Sigmoid colon (tissue), 7 donors: ENCODE results near the gene TLL2. TPM values are rescaled to one million over a fixed set of nuclear protein-coding genes. Genes with fewer than 3 reads are reported as not detected.

ENCODE experiments used
- DNase-seq: peaks from one replicate; pipeline ENCODE4 v3.0.0-alpha.2; 2019
- H3K27ac ChIP-seq, 4 donors: fragments of 200-600 bp; sonication (generic); one replicate each; pipeline ENCODE4 v1.5.1; 2016 to 2019; ENCODE audit warnings: mild to moderate bottlenecking in 1 of 4
- H3K27me3 ChIP-seq, 3 donors: fragments of 200-600 bp; sonication (generic); one replicate each; pipeline ENCODE4 v1.5.1; 2019; ENCODE audit warnings: mild to moderate bottlenecking in 1 of 3
- H3K36me3 ChIP-seq, 4 donors: fragments of 200-600 bp; sonication (generic); one replicate each; pipeline ENCODE4 v1.5.1; 2016 to 2019
- H3K4me1 ChIP-seq, 4 donors: fragments of 200-600 bp; sonication (generic); one replicate each; pipeline ENCODE4 v1.5.1; 2017 to 2019
- H3K4me3 ChIP-seq, 4 donors: fragments of 200-600 bp; sonication (generic); one replicate each; pipeline ENCODE4 v1.5.1; 2017 to 2019; ENCODE audit warnings: mild to moderate bottlenecking in 2 of 4, moderate library complexity in 1 of 4
- H3K9me3 ChIP-seq, 4 donors: fragments of 200-600 bp in 3 of 4; sonication (generic) in 3 of 4; one replicate each; pipeline versions ENCODE4 v1.5.1 to v1.6.1; 2013 to 2019
- CTCF ChIP-seq, 4 experiments: fragments of 450-650 bp in 3 of 4; fragments of 200-600 bp in 1 of 4; IDR thresholded peaks; one replicate each; pipeline ENCODE4 v1.5.1; 2016 to 2019; ENCODE audit warnings: antibody characterized with exemption in 4 of 4, mild to moderate bottlenecking in 3 of 4, moderate library complexity in 2 of 4
- EP300 ChIP-seq, 4 donors: sonication (generic); formaldehyde crosslinking; IDR thresholded peaks; one replicate each; pipeline ENCODE4 v1.6.1; 2017; ENCODE audit warnings: antibody characterized with exemption in 4 of 4
- POLR2A ChIP-seq, 2 donors: fragments of 450-650 bp; IDR thresholded peaks; one replicate each; pipeline ENCODE4 v1.6.1; 2016; ENCODE audit warnings: antibody characterized with exemption in 2 of 2, mild to moderate bottlenecking in 2 of 2, moderate library complexity in 2 of 2
- POLR2AphosphoS5 ChIP-seq, 4 donors: sonication (generic); formaldehyde crosslinking; IDR thresholded peaks; one replicate each; pipeline ENCODE4 v1.6.1; 2017; ENCODE audit warnings: antibody characterized with exemption in 4 of 4
- WGBS, 2 donors: extraction: QIAGEN DNeasy Blood & Tissue Kit; methylation state at CpG; one replicate each; pipeline ENCODE4 v1.1.7; 2013; 5-methylcytosine and 5-hydroxymethylcytosine counted together
- intact Hi-C: fragments of 100-400 bp; cut with DNase I; formaldehyde crosslinking; loops from one replicate; pipeline ENCODE4 v1.15.1; 2023
- polyA plus RNA-seq, 3 donors: library from polyadenylated mRNA; stranded (reverse); fragments of 200-250 nt; gene quantifications; one replicate each; pipeline ENCODE4 v1.2.3, GENCODE V29; 2013
- total RNA-seq, 4 donors: library from RNA; depleted of rRNA; stranded (reverse); fragments of >200 nt; gene quantifications; one replicate each; pipeline ENCODE4 v1.1.0, GENCODE V29; 2016
- donor health status: healthy with polysubstance abuse.
- donor health status: Bipolar disorder and iron deficiency.
- donor health status: healthy.

TLL2 gene
- total and polyA plus RNA-seq, 7 donors, result 0.14 to 2.2 (median 0.36) TPM; not detected in 2

- intact Hi-C loops, result no loop called here
- Histone ChIP-seq H3K27me3 (no peaks in the 10 kb centered on the region), H3K9me3 (no peaks in the 10 kb centered on the region), H3K4me3 (no peak overlapping the region), H3K36me3 (no peaks in the 10 kb centered on the region), H3K27ac (no peak overlapping the region), H3K4me1 (peaks cover 0 to 27% (median 18%) of the 10 kb centered on the region in 4 donors)
- TF ChIP-seq POLR2AphosphoS5 (IDR thresholded peaks at IDR 0.05) (no peak), CTCF (IDR thresholded peaks at IDR 0.05) (no peak), POLR2A (IDR thresholded peaks at IDR 0.05) (no peak), EP300 (IDR thresholded peaks at IDR 0.05) (no peak)
- 96 to 97% methylated on average over 1 of the region's 1 CpG for WGBS, 2 donors
- no peak for DNase-seq
These were observed 98.4 kb downstream of the TLL2 start for GRCh38 chr10:96415150-96415890.

- Histone ChIP-seq H3K4me3 (no peak overlapping the region), H3K27ac (no peak overlapping the region), H3K27me3 (no peaks in the 10 kb centered on the region), H3K36me3 (no peaks in the 10 kb centered on the region), H3K4me1 (peaks cover 0 to 27% (median 18%) of the 10 kb centered on the region in 4 donors), H3K9me3 (no peaks in the 10 kb centered on the region)
- TF ChIP-seq EP300 (IDR thresholded peaks at IDR 0.05) (no peak), POLR2A (IDR thresholded peaks at IDR 0.05) (no peak), POLR2AphosphoS5 (IDR thresholded peaks at IDR 0.05) (no peak), CTCF (IDR thresholded peaks at IDR 0.05) (no peak)
- intact Hi-C loops, result no loop called here
- 93 to 95% methylated on average over 5 of the region's 5 CpGs for WGBS, 2 donors
- peak; percentile 22 for DNase-seq
These were observed 99.4 kb downstream of the TLL2 start for GRCh38 chr10:96414303-96414702.

GRCh38 chr10:96413151-96413787 is 100.5 kb downstream of the TLL2 start:
- peak; percentile 40 for DNase-seq
- H3K27me3 ChIP-seq, result no peaks in the 10 kb centered on the region
- TF ChIP-seq POLR2A (IDR thresholded peaks at IDR 0.05), result no peak
- no peak for TF ChIP-seq EP300 (IDR thresholded peaks at IDR 0.05)
- TF ChIP-seq CTCF (IDR thresholded peaks at IDR 0.05), result no peak
- TF ChIP-seq POLR2AphosphoS5 (IDR thresholded peaks at IDR 0.05), result no peak
- H3K4me1 ChIP-seq, result peaks cover 0 to 27% (median 18%) of the 10 kb centered on the region in 4 donors
- 79 to 80% methylated on average over 13 of the region's 13 CpGs for WGBS, 2 donors
- H3K4me3 ChIP-seq, result no peak overlapping the region
- no peak overlapping the region for H3K27ac ChIP-seq
- intact Hi-C loops, result no loop called here
- no peaks in the 10 kb centered on the region for H3K36me3 ChIP-seq
- H3K9me3 ChIP-seq, result no peaks in the 10 kb centered on the region

GRCh38 chr10:96411716-96412320 is 101.9 kb downstream of the TLL2 start:
- 75 to 80% methylated on average over 10 of the region's 10 CpGs for WGBS, 2 donors
- TF ChIP-seq POLR2AphosphoS5 (IDR thresholded peaks at IDR 0.05), result no peak
- TF ChIP-seq CTCF (IDR thresholded peaks at IDR 0.05), result no peak
- no peak for TF ChIP-seq POLR2A (IDR thresholded peaks at IDR 0.05)
- no peak for TF ChIP-seq EP300 (IDR thresholded peaks at IDR 0.05)
- intact Hi-C loops, result no loop called here

More at GRCh38 chr10:96411716-96412320, 101.9 kb downstream of the TLL2 start:
- H3K36me3 ChIP-seq, result no peaks in the 10 kb centered on the region
- no peaks in the 10 kb centered on the region for H3K27me3 ChIP-seq
- no peaks in the 10 kb centered on the region for H3K9me3 ChIP-seq
- H3K4me1 ChIP-seq, result peaks cover 0 to 24% (median 16%) of the 10 kb centered on the region in 4 donors
- H3K27ac ChIP-seq, result no peak overlapping the region
- H3K4me3 ChIP-seq, result no peak overlapping the region
- DNase-seq, result no peak
